Activated CD8-positive, alpha-beta memory T cell treated with anti-CD3 and anti-CD28 coated beads, Interleukin-2, amount 50 U/mL, for 24 hours (primary cell): Measurements from ENCODE around the gene CACNA1F.

ENCODE experiments used
- DNase-seq: peaks from one replicate; pipeline ENCODE4 v3.0.0-alpha.2; 2020; ENCODE audit errors: extremely low read depth

CACNA1F gene

DNA sequence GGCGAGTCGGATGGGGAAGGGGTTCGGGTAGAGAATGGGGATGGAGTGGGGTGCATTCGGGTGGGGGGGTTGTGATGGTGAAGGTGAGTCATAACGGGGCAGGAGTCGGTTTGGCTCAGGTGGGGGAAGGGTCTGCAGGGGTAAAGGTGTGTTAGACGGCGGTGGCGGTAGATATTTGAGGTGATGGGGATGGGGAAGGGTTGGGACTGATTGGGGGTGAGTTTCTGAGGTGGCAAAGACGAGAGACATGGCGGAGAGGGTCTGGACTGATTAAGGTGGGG, 33.9 kb downstream of the CACNA1F start:
- DNase-seq: no peak

DNA sequence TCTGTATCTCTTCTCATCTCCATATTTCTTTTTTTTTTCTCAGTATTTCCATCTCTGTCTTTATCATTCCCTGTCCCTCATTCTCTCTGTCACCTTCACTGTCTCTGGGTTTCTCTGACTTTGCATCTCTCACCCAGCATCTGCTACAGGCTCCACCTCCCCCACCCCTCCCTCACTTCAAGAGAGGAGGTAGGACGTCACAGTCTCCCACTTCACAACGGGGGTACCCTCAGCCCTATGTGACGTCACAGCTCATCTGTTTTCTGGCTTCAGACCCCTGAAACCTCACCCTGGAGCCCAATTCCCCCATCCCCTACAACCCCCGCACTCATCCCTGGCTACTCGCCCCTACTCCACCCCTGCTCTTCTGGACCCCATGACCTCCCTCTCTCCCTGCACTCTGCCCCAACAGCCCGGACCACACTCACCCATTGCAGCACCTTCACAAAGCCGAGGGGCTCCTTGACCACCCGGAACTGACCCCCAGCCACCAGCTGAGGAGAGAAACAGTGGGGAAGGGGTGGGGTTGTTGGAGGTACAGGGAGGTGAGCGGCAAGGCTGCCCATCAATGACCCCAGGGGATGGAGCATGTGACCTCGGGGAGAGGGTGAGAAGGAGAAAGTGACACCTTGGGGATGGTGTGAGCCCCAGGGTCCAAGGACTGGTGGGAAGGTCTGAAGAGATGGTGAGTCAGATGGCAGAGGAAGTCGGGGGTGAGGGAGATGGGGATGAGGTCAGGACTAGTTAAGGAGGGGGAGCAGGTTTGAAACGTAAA, 34.4 kb downstream of the CACNA1F start:
- DNase-seq: no peak

GRCh38 chrX:49197543-49198087, 35.5 kb downstream of the CACNA1F start:
- DNase-seq: no peak

- DNase-seq: no peak
Observed at GRCh38 chrX:49193542-49193964, 39.6 kb downstream of the CACNA1F start.

GRCh38 chrX:49192722-49193328, 40.3 kb downstream of the CACNA1F start:
- DNase-seq: no peak

- DNase-seq: no peak
Observed at GRCh38 chrX:49191574-49192011, 41.5 kb downstream of the CACNA1F start.

DNA sequence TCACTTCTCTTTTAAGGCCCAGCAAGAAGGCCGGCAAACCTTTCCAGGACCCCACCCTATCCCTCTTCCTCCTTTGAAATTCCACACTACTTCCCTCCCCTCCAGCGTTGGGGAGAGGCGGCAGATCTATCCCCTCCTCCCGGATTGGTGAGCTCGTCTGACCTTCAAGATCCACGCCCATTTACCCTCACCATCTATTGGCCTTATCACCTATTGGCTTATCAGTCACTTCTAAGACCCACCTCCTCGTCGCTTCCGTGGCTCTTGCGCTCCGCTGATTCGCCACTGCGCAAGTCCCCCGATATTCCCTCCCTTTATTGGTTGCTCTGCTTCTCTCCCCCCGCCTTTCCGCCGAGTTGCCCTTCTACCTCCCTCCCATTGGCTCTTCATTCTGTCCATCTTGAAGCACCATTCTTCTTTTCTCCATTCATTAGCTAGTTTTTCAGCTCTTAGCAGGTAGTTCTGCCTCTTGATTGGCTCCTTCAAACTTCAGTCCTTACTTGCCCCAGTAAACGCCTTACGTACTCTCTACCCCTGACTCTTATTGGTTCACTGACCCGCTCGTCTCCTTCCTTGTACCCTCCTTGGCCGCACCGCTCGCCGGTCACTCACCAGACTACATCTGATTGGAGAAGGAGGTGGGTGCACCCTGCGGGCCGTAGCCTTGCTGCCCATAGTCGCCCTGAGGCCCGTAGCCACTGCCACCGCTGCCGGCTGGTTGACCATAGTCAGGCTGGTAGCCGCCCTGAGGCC, 42.1 kb downstream of the CACNA1F start:
- peak; percentile 59 for DNase-seq

DNA sequence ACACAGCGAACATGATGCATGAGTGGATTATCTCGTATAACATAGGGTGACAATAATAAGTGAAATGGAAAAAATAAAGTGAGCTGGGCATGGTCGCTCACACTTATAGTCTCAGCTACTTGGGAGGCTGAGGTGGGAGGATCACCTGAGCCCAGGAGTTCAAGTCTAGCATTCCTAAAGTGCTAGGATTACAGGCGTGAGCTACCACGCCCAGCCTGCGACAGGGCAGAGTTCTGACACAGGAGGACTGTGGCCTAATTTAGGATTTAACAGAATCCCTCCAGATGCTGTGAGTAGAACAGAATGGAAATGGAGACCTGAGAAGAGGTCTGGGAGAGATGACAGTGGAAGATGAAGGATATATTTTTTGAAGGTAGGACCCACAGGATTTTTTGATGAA, 43.5 kb downstream of the CACNA1F start:
- no peak for DNase-seq

- DNase-seq: no peak
Observed at GRCh38 chrX:49188468-49189076, 44.6 kb downstream of the CACNA1F start.

DNA sequence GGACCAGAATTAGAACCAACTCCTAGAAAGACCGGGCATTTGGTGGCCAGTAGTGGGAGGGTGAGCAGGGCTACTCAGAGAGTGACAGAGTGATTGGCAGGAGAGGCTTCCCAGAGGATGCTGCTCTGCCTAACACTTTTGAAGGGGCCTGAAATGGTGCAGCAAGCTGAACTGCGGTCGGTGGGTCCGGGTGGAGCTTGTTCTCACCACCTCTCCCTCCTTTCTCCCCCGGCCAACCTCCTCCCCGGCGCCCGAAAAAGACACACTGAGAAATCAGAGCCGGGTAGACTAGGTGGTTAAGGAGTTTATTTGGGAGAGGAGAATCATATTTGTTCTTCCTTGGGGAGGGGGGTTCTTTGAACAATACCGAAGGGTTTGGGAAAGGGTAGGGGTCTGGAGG, 45.6 kb downstream of the CACNA1F start:
- no peak for DNase-seq

GRCh38 chrX:49187028-49187394, 46.1 kb downstream of the CACNA1F start:
- DNase-seq: no peak

GRCh38 chrX:49186125-49187027, 46.8 kb downstream of the CACNA1F start, which contains the start of gene PRICKLE3:
Gene PRICKLE3, minus strand, starts transcription at chrX:49186373. Its CDS starts 76 bp downstream, at chrX:49186297.
- no peak for DNase-seq

DNA sequence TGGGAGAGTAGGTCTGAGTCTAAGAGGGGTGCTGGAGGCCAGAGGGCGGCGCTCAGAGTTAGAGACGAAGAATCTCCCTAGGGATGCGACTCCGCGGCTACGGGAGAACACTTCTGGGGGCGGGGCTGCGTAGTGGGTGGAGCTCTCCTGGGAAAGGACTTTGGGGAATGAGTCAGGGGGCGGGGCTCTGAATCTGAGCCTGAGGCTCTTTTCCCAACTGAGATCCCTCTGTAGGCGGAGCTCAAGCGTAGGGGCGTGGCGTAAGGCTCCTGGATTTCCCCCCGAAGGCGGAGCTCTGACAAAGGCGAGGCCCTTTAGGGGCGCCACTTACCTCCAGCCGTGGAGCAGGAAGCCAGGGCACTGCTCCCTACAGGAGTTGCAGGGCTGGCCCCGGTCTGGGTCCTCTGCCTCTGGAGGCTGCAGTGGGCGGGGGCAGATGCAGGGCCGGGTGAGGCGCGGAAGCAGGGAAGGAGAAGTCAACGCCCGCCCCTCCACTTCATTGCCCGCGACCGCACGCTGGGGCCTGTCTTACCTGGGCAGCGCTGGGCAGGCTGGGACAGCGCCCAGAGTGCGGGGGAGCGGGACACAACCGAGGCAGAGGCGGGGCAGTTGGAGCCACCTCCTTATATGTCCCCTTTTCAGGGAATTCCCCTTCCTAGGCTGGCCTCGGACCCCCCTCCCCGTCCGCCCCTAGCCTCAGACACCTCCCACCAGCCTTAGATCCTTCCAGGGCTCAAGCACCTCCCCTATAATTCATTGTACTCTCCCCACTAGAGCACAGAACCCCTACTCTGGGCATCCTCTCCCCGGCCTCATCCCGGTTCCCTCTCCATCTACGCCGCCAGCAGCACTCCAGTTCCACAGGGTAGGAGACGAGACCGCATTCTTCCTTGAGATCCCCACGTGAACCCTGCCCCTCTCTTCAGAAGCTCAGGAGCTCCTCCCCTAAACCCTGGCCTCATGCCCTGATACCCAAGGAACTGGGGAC, 48.6 kb downstream of the CACNA1F start:
- no peak for DNase-seq

DNA sequence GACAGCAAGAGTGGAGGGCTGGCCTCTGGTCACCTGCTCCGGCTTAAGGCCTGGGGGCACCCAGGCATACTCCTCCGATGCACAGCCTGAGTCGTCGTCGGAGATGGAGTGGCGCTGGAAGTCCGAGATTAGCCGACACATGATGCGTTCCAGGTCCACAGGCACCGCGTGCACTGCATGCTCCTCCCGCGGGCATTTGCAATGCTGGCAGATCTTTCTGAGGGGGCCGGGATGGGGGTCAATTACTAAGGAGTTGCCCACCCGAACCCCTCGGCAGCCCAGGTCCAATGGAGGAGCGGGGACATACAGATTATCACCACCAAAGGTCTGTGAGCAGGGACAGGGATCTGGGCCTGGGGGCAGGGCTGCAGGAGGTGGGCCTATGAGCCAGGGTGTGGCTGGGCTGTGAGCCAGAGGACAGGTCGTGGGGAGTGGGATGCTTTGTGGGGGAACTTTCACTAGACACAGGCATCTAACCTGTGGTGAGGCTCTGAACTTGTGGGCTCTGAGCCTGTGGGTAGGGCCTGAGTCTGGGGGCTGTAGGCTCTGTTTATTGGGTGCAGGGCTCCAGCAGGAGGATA, 49.3 kb downstream of the CACNA1F start:
- DNase-seq: no peak

- no peak for DNase-seq
Observed at GRCh38 chrX:49179358-49179757, 53.8 kb downstream of the CACNA1F start.

GRCh38 chrX:49178537-49178936, 54.6 kb downstream of the CACNA1F start:
- no peak for DNase-seq

GRCh38 chrX:49177873-49178480, 55.2 kb downstream of the CACNA1F start:
- no peak for DNase-seq

- no peak for DNase-seq
Observed at GRCh38 chrX:49177338-49177833, 55.8 kb downstream of the CACNA1F start.
